ENCODE data around the gene PRKCZ.

GRCh38 chr1:2053784-2054376 is 3.7 kb downstream of the PRKCZ start:
- TF ChIP-seq POLR2A (IDR thresholded peaks at IDR 0.05) = no peak
- TF ChIP-seq, protein P1, sequence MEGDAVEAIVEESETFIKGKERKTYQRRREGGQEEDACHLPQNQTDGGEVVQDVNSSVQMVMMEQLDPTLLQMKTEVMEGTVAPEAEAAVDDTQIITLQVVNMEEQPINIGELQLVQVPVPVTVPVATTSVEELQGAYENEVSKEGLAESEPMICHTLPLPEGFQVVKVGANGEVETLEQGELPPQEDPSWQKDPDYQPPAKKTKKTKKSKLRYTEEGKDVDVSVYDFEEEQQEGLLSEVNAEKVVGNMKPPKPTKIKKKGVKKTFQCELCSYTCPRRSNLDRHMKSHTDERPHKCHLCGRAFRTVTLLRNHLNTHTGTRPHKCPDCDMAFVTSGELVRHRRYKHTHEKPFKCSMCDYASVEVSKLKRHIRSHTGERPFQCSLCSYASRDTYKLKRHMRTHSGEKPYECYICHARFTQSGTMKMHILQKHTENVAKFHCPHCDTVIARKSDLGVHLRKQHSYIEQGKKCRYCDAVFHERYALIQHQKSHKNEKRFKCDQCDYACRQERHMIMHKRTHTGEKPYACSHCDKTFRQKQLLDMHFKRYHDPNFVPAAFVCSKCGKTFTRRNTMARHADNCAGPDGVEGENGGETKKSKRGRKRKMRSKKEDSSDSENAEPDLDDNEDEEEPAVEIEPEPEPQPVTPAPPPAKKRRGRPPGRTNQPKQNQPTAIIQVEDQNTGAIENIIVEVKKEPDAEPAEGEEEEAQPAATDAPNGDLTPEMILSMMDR (IDR thresholded peaks at IDR 0.05) = no peak
